ENCODE measurements around the gene SSBP3. TPM values are rescaled to one million over a fixed set of nuclear protein-coding genes. Genes with fewer than 3 reads are reported as not detected.

The SSBP3 gene
- total and polyA plus RNA-seq, 2 of the 13 experiments (the other 11 are each of a cell fraction or from before 2014, with no cell fraction given) = 8.5 to 17.6 TPM

DNA sequence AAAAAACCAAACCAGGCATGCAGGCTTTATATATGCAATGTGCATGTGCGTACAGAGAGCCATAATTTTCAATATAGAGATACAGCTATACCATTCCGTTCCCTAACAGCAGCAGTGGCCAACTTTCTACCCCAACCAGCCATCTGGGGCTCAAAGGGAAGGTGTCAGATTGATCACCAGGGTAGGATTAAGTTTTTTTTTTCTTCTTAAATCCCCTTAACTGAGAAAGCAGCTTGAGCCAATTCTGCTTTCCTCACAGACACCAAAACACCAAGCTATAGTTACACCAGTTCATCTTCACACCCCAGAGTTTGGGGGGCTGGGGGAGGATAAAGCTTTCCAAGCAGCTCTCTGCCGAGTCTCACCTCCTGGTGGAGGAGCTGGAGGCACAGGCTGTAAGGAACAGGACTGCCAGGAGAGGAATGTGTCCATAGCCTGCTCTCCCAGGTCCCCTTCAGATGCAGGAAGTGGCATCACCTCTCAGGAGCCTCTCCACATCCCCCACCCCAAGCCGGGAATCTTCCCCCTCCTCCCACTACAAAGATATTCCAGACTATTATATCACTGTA, 87.9 kb downstream of the SSBP3 start (continued):
- TF ChIP-seq, protein P1, sequence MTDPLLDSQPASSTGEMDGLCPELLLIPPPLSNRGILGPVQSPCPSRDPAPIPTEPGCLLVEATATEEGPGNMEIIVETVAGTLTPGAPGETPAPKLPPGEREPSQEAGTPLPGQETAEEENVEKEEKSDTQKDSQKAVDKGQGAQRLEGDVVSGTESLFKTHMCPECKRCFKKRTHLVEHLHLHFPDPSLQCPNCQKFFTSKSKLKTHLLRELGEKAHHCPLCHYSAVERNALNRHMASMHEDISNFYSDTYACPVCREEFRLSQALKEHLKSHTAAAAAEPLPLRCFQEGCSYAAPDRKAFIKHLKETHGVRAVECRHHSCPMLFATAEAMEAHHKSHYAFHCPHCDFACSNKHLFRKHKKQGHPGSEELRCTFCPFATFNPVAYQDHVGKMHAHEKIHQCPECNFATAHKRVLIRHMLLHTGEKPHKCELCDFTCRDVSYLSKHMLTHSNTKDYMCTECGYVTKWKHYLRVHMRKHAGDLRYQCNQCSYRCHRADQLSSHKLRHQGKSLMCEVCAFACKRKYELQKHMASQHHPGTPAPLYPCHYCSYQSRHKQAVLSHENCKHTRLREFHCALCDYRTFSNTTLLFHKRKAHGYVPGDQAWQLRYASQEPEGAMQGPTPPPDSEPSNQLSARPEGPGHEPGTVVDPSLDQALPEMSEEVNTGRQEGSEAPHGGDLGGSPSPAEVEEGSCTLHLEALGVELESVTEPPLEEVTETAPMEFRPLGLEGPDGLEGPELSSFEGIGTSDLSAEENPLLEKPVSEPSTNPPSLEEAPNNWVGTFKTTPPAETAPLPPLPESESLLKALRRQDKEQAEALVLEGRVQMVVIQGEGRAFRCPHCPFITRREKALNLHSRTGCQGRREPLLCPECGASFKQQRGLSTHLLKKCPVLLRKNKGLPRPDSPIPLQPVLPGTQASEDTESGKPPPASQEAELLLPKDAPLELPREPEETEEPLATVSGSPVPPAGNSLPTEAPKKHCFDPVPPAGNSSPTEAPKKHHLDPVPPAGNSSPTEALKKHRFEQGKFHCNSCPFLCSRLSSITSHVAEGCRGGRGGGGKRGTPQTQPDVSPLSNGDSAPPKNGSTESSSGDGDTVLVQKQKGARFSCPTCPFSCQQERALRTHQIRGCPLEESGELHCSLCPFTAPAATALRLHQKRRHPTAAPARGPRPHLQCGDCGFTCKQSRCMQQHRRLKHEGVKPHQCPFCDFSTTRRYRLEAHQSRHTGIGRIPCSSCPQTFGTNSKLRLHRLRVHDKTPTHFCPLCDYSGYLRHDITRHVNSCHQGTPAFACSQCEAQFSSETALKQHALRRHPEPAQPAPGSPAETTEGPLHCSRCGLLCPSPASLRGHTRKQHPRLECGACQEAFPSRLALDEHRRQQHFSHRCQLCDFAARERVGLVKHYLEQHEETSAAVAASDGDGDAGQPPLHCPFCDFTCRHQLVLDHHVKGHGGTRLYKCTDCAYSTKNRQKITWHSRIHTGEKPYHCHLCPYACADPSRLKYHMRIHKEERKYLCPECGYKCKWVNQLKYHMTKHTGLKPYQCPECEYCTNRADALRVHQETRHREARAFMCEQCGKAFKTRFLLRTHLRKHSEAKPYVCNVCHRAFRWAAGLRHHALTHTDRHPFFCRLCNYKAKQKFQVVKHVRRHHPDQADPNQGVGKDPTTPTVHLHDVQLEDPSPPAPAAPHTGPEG (CRISPR knock-in tag; IDR thresholded peaks at IDR 0.05) = no peak
- TF ChIP-seq POGZ (CRISPR knock-in tag; IDR thresholded peaks at IDR 0.05) = no peak
- no peak for TF ChIP-seq GATA4 (IDR thresholded peaks at IDR 0.05; ENCODE audit: borderline replicate concordance, low read depth)
- TF ChIP-seq NFYC (CRISPR knock-in tag; IDR thresholded peaks at IDR 0.05) = no peak
- TF ChIP-seq, protein P2, sequence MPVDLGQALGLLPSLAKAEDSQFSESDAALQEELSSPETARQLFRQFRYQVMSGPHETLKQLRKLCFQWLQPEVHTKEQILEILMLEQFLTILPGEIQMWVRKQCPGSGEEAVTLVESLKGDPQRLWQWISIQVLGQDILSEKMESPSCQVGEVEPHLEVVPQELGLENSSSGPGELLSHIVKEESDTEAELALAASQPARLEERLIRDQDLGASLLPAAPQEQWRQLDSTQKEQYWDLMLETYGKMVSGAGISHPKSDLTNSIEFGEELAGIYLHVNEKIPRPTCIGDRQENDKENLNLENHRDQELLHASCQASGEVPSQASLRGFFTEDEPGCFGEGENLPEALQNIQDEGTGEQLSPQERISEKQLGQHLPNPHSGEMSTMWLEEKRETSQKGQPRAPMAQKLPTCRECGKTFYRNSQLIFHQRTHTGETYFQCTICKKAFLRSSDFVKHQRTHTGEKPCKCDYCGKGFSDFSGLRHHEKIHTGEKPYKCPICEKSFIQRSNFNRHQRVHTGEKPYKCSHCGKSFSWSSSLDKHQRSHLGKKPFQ (CRISPR knock-in tag; IDR thresholded peaks at IDR 0.05; ENCODE audit: insufficient replicate concordance) = no peak
